ENCODE data around the gene ABCB8.

The ABCB8 gene

DNA sequence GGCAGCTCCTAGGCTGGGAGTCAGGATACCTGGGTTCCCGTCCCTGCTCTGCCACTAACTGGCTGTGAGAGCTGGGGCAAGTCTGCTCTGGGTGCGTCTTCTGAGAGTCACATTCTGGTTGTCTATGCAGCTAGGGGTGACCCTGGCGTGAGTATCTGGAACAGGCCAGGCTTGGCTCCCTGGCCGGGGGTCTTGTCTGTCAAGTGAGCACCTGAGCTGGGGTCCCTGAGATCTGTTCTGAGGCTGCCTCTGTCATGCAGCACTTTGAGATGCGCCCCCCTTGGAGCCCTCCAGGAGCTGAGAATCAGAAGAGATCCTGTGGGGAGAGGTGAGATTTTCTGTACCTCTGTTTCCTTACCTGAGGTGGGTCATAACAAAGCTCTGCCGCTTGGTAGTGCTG is 65.5 kb downstream of the ABCB8 start:
- TF ChIP-seq, protein P1, sequence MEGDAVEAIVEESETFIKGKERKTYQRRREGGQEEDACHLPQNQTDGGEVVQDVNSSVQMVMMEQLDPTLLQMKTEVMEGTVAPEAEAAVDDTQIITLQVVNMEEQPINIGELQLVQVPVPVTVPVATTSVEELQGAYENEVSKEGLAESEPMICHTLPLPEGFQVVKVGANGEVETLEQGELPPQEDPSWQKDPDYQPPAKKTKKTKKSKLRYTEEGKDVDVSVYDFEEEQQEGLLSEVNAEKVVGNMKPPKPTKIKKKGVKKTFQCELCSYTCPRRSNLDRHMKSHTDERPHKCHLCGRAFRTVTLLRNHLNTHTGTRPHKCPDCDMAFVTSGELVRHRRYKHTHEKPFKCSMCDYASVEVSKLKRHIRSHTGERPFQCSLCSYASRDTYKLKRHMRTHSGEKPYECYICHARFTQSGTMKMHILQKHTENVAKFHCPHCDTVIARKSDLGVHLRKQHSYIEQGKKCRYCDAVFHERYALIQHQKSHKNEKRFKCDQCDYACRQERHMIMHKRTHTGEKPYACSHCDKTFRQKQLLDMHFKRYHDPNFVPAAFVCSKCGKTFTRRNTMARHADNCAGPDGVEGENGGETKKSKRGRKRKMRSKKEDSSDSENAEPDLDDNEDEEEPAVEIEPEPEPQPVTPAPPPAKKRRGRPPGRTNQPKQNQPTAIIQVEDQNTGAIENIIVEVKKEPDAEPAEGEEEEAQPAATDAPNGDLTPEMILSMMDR (IDR thresholded peaks at IDR 0.05; ENCODE audit: low read depth, low read length, missing control alignments), result no peak
- H3K4me3 ChIP-seq (ENCODE audit: low read depth, low read length), result no peak overlapping the region
- no peak for DNase-seq (ENCODE audit: low read depth)

DNA sequence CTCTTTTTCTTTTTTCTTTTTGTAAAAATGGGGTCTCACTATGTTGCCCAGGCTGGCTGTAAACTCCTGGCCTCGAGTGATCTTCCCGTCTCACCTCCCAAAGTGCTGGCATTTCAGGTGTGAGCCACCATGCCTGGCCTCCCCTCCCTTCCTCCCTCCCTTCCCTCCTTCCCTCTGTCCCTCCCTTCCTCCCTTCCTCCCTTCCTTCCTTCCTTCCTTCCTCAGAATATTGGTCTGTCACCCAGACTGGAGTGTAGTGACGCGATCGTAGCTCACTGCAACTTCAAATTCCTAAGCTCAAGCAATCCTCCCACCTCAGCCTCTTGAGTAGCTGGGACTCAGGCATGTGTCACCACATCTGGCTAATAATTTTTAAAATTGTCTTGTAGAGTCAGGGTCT is 66.4 kb downstream of the ABCB8 start:
- H3K4me3 ChIP-seq (ENCODE audit: low read depth, low read length), result no peak overlapping the region
- TF ChIP-seq, protein P1 (IDR thresholded peaks at IDR 0.05; ENCODE audit: low read depth, low read length, missing control alignments), result no peak
- no peak for DNase-seq (ENCODE audit: low read depth)

DNA sequence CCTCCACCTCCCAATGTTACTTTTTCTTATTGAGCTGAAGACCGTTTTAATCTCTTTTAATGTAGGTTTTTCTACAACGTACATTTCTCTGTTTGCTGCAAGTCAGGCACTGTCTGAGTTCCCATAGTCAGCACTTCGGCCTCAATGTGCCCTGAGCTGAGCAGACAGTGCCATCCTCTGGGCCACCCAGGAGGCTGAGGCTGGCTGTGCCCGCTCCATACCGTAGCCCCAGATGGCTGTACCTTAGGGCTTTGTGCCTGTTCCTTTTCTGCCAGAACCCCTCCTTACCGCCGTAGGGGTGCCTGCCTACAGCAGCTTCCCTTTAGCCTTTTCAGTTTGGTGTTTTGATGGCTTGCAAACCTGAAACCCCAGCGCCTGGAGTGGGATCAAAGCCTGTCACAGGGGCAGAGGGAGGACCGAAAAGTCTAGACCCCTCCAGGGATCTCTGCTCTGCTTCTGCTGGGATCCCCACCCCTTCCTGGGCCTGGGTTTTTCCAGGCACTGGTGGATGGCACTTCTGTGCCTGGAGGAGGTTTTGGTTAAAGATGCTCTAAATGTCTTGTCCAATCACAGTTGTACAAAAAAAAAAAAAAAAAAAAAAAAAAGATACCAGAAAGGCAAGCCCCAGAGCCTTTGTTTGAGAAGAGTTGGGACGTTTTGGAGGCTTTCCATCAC is 67.0 kb downstream of the ABCB8 start:
- DNase-seq (ENCODE audit: low read depth), result no peak
- H3K4me3 ChIP-seq (ENCODE audit: low read depth, low read length), result no peak overlapping the region
- TF ChIP-seq, protein P1 (IDR thresholded peaks at IDR 0.05; ENCODE audit: low read depth, low read length, missing control alignments), result no peak

DNA sequence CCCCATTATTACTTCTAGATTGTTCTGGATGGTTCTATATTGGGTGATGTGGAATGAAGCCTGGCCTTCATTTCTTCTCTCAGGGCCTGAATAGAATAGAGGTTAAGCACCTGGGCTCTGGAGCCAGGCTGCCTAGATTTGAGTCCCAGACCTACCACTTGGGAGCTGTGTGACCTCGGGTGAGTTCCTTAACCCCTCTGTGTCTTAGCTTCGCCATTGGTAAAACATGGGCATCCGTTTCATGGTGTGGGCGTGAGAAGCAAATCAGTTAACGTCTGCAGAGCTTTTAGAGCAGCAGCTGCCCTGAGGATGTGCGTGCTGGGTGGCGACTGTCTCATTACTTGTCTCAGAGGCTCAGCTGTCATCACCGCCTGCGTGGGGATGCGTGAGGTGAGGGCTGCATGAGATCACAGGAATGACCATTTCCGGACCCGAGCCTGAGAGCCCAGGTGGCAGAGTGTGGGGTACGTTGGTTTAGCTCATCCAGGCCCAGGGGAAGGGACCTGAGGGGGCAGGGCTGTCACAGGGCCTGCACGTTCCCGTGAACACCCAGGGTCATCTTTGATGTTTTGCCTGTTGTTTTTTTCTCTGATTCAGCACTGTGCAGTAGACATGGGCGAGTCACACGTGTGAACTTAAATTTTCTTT is 67.7 kb downstream of the ABCB8 start:
- H3K4me3 ChIP-seq (ENCODE audit: low read depth, low read length), result no peak overlapping the region
- no peak for DNase-seq (ENCODE audit: low read depth)
- TF ChIP-seq, protein P1 (IDR thresholded peaks at IDR 0.05; ENCODE audit: low read depth, low read length, missing control alignments), result no peak

Data from GM12864 (cell line).